ENCODE data around the gene CLUH. TPM values are rescaled to one million over a fixed set of nuclear protein-coding genes. Genes with fewer than 3 reads are reported as not detected.

CLUH gene
- total RNA-seq, 2 donors from 2014 or later: 68.5 to 137 TPM

DNA sequence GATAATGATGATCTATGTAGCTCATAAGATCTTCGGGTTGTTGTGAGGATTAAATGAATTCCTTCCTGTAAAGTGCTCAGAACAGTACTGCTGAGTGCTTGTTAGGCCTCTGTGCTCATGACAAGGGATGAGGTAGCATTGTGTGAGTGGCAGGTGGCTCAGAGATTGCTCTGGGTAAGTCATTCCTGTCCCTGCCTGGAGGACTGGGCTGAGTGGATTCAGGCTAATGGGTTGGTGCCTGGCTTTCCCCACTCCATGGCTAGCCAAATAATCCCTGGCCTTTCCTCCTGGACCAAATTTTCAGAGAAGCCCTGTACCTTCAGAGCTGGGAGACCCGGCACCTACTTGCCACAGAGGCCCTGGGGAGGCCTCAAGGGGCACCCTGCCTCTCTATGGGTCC lies 39.2 kb upstream of the CLUH start:
- 87% methylated on average over 2 of the region's 2 CpGs for WGBS
- H3K27me3 ChIP-seq (replicated peaks; ENCODE audit: insufficient read depth): peaks cover 14% of the 10 kb centered on the region

DNA sequence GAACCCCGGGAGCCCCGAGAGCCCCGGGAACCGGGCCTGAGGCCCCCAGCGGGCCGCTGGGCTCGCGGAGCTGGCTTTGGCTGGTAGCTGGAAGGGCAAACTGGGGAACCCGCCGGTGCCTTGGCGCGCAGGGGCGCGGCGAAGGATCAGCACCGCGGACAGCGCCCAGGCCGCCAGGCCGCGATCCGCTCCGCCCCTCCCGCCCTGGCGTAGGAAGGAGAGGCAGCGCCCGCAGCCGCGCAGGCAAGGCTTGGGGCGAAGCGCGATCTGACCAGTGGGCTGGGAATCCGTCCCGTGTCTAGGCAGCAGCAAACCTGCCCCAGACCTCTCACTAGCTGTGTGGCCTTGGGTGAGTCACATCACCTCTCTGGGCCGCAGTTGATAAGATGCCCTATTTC lies 38.2 kb upstream of the CLUH start:
- Histone ChIP-seq H3K9me3 (no peaks in the 10 kb centered on the region), H3K27ac (no peak overlapping the region), H3K27me3 (replicated peaks; ENCODE audit: insufficient read depth) (peaks cover 14% of the 10 kb centered on the region), H3K36me3 (no peaks in the 10 kb centered on the region), H3K4me3 (peak overlapping the region in 1 of 2 donors; percentile 16), H3K4me1 (replicated peaks) (no peaks in the 10 kb centered on the region)
- TF ChIP-seq POLR2AphosphoS5 (IDR thresholded peaks at IDR 0.05): peak; percentile 31
- TF ChIP-seq, protein P1, sequence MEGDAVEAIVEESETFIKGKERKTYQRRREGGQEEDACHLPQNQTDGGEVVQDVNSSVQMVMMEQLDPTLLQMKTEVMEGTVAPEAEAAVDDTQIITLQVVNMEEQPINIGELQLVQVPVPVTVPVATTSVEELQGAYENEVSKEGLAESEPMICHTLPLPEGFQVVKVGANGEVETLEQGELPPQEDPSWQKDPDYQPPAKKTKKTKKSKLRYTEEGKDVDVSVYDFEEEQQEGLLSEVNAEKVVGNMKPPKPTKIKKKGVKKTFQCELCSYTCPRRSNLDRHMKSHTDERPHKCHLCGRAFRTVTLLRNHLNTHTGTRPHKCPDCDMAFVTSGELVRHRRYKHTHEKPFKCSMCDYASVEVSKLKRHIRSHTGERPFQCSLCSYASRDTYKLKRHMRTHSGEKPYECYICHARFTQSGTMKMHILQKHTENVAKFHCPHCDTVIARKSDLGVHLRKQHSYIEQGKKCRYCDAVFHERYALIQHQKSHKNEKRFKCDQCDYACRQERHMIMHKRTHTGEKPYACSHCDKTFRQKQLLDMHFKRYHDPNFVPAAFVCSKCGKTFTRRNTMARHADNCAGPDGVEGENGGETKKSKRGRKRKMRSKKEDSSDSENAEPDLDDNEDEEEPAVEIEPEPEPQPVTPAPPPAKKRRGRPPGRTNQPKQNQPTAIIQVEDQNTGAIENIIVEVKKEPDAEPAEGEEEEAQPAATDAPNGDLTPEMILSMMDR (IDR thresholded peaks at IDR 0.05): no peak
- intact Hi-C loops (cut with DNase I): no loop called here
- WGBS: 2% methylated on average over 30 of the region's 35 CpGs
- DNase-seq (ENCODE audit: low spot score): peak; percentile 46

More for the DNA sequence above, 39.2 kb upstream of the CLUH start:
- DNase-seq (ENCODE audit: low spot score): no peak
- Histone ChIP-seq H3K4me1 (replicated peaks) (no peaks in the 10 kb centered on the region), H3K9me3 (no peaks in the 10 kb centered on the region), H3K36me3 (no peaks in the 10 kb centered on the region), H3K4me3 (no peak overlapping the region), H3K27ac (no peak overlapping the region)
- intact Hi-C loops (cut with DNase I): no loop called here
- TF ChIP-seq, protein P1 (IDR thresholded peaks at IDR 0.05): no peak
- TF ChIP-seq POLR2AphosphoS5 (IDR thresholded peaks at IDR 0.05) (no peak), POLR2A (IDR thresholded peaks at IDR 0.05) (no peak)

DNA sequence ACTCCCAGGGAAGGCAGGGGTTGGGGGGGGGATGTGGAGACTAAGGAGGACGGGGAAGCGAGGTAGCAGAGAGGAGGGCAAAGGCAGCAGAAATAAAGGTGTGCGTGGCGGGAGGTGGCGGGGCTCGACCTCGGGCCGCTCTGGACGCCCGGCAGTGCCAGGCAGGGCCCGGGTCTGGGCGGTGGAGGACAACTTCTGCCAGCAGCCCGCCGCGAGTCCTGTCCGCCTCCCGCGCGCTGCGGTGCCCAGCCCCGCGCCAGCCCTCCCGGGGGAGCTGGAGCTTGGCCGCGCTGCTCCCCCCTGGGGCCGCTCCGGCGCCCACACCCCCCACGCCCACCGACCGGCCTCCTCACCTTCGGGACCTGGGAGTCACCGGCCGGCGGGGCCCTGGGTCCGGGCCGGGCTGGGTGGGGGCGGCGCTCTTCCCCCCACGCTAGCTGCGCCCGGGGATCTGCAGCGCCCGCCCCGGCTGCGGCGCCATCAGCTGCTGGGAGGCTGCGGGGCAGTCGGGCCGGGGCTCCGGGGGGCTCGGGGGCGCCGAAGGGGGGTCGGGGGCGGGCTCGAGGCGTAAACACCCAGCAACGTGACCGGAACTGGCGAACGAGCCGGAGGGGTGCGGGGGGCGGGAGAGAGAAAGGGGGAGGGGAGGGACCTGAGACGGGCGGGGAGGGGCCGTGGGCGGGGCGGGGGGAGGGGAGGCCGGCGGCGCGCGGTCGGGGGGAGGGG lies 37.7 kb upstream of the CLUH start, which contains the start of gene CCDC92B:
Gene CCDC92B (minus strand): TSS at position 595 of the 726 bp plus-strand sequence. CDS start 14,507 bp downstream, outside the sequence.
- intact Hi-C loops (cut with DNase I): no loop called here
- Histone ChIP-seq H3K4me1 (replicated peaks) (no peaks in the 10 kb centered on the region), H3K27ac (no peak within 1 kb of the TSS), H3K36me3 (no peaks in the 10 kb centered on the region), H3K27me3 (replicated peaks; ENCODE audit: insufficient read depth) (peaks cover 14% of the 10 kb centered on the region), H3K4me3 (peak within 1 kb of the TSS in 1 of 2 donors; percentile 16), H3K9me3 (no peaks in the 10 kb centered on the region)
- TF ChIP-seq POLR2A (IDR thresholded peaks at IDR 0.05) (no peak), POLR2AphosphoS5 (IDR thresholded peaks at IDR 0.05) (no peak)
- TF ChIP-seq, protein P1 (IDR thresholded peaks at IDR 0.05): no peak
- DNase-seq (ENCODE audit: low spot score): no peak
- 3% methylated on average over 27 of the region's 76 CpGs for WGBS

DNA sequence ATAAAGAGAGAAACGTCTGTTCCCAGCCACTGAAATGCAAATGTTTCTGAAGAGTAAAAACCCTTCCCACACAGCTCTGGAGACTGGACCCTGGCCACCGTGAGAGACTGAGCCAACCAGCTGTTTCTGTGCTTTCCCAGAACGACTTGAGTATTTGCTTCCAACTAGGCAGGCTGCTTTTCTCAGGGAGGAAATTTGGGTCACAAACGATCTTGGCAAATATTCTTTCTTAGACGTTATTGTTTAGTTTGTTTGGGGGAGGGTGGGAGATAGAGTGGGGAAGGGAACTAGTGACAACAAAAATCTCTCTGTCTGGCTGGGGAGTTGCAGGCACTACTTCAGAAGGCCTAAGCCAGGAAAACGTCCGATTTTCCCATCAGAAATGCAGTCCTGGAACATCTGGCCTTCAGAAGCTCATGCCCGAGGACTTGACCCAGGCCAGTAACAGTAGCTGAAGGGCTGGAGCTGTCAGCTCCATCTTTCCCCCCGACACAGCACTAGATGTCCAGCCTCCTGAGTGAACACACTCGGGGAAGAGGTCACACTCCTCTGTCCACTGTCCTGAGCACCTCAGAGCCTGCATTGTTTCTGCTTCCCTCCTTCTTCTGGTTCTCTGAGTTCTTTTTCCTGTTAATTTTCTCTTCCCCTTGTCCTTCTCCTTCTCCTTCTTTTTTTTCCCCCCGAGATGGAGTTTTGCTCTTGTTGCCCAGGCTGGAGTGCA lies 33.9 kb upstream of the CLUH start:
- TF ChIP-seq POLR2A (IDR thresholded peaks at IDR 0.05): no peak
- TF ChIP-seq, protein P1 (IDR thresholded peaks at IDR 0.05): no peak
- TF ChIP-seq POLR2AphosphoS5 (IDR thresholded peaks at IDR 0.05): no peak
- WGBS: 14% methylated on average over 11 of the region's 11 CpGs
- intact Hi-C loops (cut with DNase I): no loop called here
- Histone ChIP-seq H3K27ac (no peak overlapping the region), H3K4me3 (no peak overlapping the region), H3K4me1 (replicated peaks) (no peaks in the 10 kb centered on the region), H3K36me3 (no peaks in the 10 kb centered on the region), H3K9me3 (no peaks in the 10 kb centered on the region), H3K27me3 (replicated peaks; ENCODE audit: insufficient read depth) (peaks cover 14% of the 10 kb centered on the region)
- no peak for DNase-seq (ENCODE audit: low spot score)

Data from prostate gland (tissue), 2 donors.